Right atrium auricular region (tissue), 2 donors: Measurements from ENCODE around the gene ZBTB38. TPM values are rescaled to one million over a fixed set of nuclear protein-coding genes. Genes with fewer than 3 reads are reported as not detected.

Source experiments
- DNase-seq: peaks from one replicate; pipeline ENCODE4 v3.0.0-alpha.2; 2019; ENCODE audit warnings: low spot score
- H3K27ac ChIP-seq, 2 donors: fragments of 200-600 bp; sonication (generic); 1 replicate in 1 of 2; 2 replicates in 1 of 2; pipeline ENCODE4 v1.5.1; 2016 to 2019
- H3K27me3 ChIP-seq, 2 donors: fragments of 200-600 bp; sonication (generic); one replicate each; pipeline versions ENCODE4 v1.5.1 to v1.6.0; 2017 to 2019
- H3K36me3 ChIP-seq: fragments of 200-600 bp; sonication (generic); one replicate; pipeline ENCODE4 v1.5.1; 2016
- H3K4me1 ChIP-seq, 2 donors: fragments of 200-600 bp; sonication (generic); one replicate each; pipeline versions ENCODE4 v1.5.1 to v1.6.0; 2017 to 2019
- H3K4me3 ChIP-seq, 2 donors: fragments of 200-600 bp; sonication (generic); 1 replicate in 1 of 2; 2 replicates in 1 of 2; pipeline ENCODE4 v1.5.1; 2017 to 2019; ENCODE audit warnings: mild to moderate bottlenecking in 1 of 2, moderate library complexity in 1 of 2
- H3K9me3 ChIP-seq, 2 donors: fragments of 200-600 bp; sonication (generic); one replicate each; pipeline ENCODE4 v1.5.1; 2019
- CTCF ChIP-seq, 2 donors: fragments of 200-600 bp; sonication (generic); IDR thresholded peaks; one replicate each; pipeline ENCODE4 v1.5.1; 2019; ENCODE audit warnings: antibody characterized with exemption in 2 of 2
- total RNA-seq, 2 donors: library from RNA; depleted of rRNA; stranded (reverse); fragments of >200 nt; gene quantifications; one replicate each; pipeline ENCODE4 v1.1.0, GENCODE V29; 2016

Gene ZBTB38
- total RNA-seq, 2 donors from 2014 or later = 120 to 127 TPM

- H3K36me3 ChIP-seq = peaks cover 3% of the 10 kb centered on the region
- no peaks in the 10 kb centered on the region for H3K4me1 ChIP-seq
- no peak for DNase-seq
- H3K27ac ChIP-seq = no peak overlapping the region
- H3K9me3 ChIP-seq = no peaks in the 10 kb centered on the region
- TF ChIP-seq CTCF (IDR thresholded peaks at IDR 0.05) = no peak
- H3K27me3 ChIP-seq = no peaks in the 10 kb centered on the region
- H3K4me3 ChIP-seq = no peak overlapping the region
Observed at GRCh38 chr3:141390747-141391146, 22.4 kb downstream of the ZBTB38 start.

- Histone ChIP-seq H3K36me3 (peaks cover 4% of the 10 kb centered on the region), H3K27ac (no peak overlapping the region), H3K4me3 (no peak overlapping the region), H3K27me3 (no peaks in the 10 kb centered on the region), H3K4me1 (no peaks in the 10 kb centered on the region), H3K9me3 (peaks cover 0 to 5% of the 10 kb centered on the region in 2 donors)
- DNase-seq = no peak
- no peak for TF ChIP-seq CTCF (IDR thresholded peaks at IDR 0.05)
Observed at GRCh38 chr3:141391298-141391990, 23.1 kb downstream of the ZBTB38 start.

GRCh38 chr3:141391991-141392316, 23.6 kb downstream of the ZBTB38 start:
- Histone ChIP-seq H3K27ac (no peak overlapping the region), H3K4me1 (no peaks in the 10 kb centered on the region)

GRCh38 chr3:141392416-141392815, 24.1 kb downstream of the ZBTB38 start:
- Histone ChIP-seq H3K4me3 (no peak overlapping the region), H3K27ac (no peak overlapping the region), H3K27me3 (no peaks in the 10 kb centered on the region), H3K9me3 (peaks cover 0 to 10% of the 10 kb centered on the region in 2 donors), H3K4me1 (no peaks in the 10 kb centered on the region), H3K36me3 (peaks cover 8% of the 10 kb centered on the region)
- no peak for DNase-seq
- no peak for TF ChIP-seq CTCF (IDR thresholded peaks at IDR 0.05)

More at GRCh38 chr3:141391991-141392316, 23.6 kb downstream of the ZBTB38 start:
- TF ChIP-seq CTCF (IDR thresholded peaks at IDR 0.05) = no peak
- Histone ChIP-seq H3K9me3 (peaks cover 0 to 10% of the 10 kb centered on the region in 2 donors), H3K4me3 (no peak overlapping the region), H3K27me3 (no peaks in the 10 kb centered on the region), H3K36me3 (peaks cover 6% of the 10 kb centered on the region)
- no peak for DNase-seq

GRCh38 chr3:141392897-141393734, 24.8 kb downstream of the ZBTB38 start:
- Histone ChIP-seq H3K9me3 (peaks cover 0 to 10% of the 10 kb centered on the region in 2 donors), H3K4me1 (no peaks in the 10 kb centered on the region), H3K27ac (no peak overlapping the region), H3K27me3 (no peaks in the 10 kb centered on the region), H3K4me3 (no peak overlapping the region), H3K36me3 (peaks cover 8% of the 10 kb centered on the region)
- no peak for TF ChIP-seq CTCF (IDR thresholded peaks at IDR 0.05)
- no peak for DNase-seq
